Stimulated activated memory B cell treated with anti-CD40 and anti-IgM and Interleukin-4, amounts not matched to agents 10 μg/mL and 1 μg/mL and 100 μg/mL, for 72 hours (primary cell): ENCODE results near the gene LRFN4.

Source experiments
- ATAC-seq: fragments of 150-1000 bp; cut with Tn5 transposase; 2 replicates; pipeline ENCODE4 v1.10.0; 2021
- H3K27ac Mint-ChIP-seq: one replicate; pipeline ENCODE4 v1.8.0; 2022; ENCODE audit warnings: mild to moderate bottlenecking, mixed read lengths
- H3K27me3 Mint-ChIP-seq: one replicate; pipeline ENCODE4 v1.8.0; 2022; ENCODE audit warnings: mixed read lengths
- H3K36me3 Mint-ChIP-seq: one replicate; pipeline ENCODE4 v1.8.0; 2022; ENCODE audit warnings: mixed read lengths
- H3K4me1 Mint-ChIP-seq: one replicate; pipeline ENCODE4 v1.8.0; 2022; ENCODE audit warnings: mixed read lengths
- H3K4me3 Mint-ChIP-seq: one replicate; pipeline ENCODE4 v1.8.0; 2022; ENCODE audit warnings: mild to moderate bottlenecking, moderate library complexity, mixed read lengths
- H3K9me3 Mint-ChIP-seq: one replicate; pipeline ENCODE4 v1.8.0; 2022; ENCODE audit warnings: mixed read lengths

Gene LRFN4

DNA sequence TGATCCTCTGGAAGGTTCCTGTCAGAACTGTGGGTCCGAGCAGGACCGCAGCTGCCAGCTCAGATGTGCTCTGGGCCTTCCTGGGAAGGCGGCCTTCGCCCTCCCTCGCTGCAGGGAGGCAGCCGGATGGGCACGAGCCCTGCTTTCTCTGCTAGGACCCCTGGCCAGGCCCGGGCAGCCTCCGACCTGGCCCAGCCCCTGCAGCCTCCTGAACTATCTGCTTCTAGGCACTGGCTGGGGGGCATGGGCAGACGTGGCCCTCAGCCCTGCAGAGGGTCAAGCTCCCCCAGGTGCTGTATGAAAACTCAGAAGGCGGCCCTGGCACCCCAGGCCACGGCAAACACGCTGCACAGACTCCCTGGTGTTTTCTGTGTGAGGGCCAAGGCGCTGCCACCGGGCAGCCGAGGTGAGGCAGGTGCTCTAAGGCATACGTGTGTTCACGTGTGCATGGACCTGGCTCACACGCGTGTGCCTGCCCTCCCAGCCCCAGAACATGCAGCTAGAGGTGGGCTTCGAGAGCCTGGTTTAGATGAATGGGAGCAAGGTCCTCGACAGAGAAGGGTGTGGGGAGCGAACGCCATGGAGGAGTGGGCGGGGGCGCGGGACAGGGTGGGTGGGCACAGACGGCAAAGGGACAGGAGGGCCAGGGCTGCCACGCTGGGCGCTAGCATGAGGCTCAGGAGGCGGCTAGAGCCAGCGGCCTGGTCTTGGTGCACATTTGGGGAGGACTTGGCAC, 4.3 kb downstream of the LRFN4 start:
- no peak for ATAC-seq
- H3K9me3 Mint-ChIP-seq, result no peaks in the 10 kb centered on the region
- no peaks in the 10 kb centered on the region for H3K36me3 Mint-ChIP-seq
- H3K27ac Mint-ChIP-seq, result no peak overlapping the region
- H3K4me1 Mint-ChIP-seq, result peaks cover 12% of the 10 kb centered on the region
- H3K27me3 Mint-ChIP-seq, result no peaks in the 10 kb centered on the region
- no peak overlapping the region for H3K4me3 Mint-ChIP-seq

DNA sequence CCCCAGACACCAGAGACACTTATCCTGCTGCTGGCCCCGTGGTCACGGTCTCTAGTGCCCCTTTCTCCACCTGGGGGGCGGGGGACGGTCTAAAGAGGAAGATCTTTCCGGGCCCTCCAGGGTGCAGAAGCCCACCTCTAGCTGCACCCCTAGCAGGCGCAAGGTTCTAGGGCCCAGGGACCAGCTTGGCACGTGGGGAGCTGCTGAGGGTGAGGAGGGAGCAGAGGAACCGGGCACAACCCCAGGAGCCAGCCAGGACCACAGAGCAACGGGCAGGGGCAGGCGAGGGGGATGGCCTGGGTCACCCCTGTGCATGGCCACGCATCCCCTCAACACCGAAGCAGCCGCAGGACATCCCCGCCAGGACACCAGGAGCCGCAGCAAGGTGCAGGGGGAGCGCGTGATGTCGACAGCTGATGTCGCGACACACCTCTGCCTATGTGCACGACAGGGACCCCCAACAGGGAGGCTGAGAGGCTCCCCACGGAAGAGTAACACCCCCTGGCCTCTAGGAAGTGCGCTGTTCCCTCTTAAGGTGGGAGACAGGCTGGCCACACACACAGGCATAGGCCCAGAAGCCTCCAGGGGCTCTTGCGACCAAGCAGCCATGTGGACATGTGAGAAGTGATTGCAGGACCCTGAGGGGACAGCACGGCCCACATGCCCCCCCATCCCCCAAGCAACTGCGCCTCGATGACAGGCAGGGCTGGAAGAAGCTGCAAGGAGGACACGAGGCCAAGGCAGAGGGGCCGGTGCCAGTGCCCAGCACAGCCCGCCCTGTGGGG, 5.1 kb downstream of the LRFN4 start:
- H3K4me3 Mint-ChIP-seq, result no peak overlapping the region

DNA sequence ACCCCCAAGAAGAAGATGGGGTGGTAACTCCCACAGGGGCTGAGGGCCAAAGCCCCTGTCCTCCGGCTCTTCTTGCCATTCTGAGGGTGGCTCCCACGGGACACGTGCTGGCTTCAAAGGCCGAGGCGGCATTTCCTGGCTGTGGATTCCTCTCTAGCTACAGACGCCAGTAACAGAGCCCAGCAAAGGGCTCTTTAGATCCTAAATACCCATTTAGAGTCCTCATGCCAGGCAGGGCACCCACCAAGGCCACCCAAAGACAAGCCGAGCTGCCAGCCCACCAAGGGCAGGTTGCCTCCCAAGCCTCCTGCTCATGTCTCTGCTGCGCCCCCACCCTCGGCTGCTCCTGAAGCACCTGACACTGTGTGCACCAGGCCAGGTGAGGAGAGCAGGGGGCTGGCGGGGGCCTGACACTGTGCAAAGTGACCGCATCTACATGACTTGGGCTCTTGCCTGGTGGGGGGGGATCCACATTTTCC, 5.7 kb downstream of the LRFN4 start:
- no peak for ATAC-seq
- H3K4me1 Mint-ChIP-seq, result peaks cover 14% of the 10 kb centered on the region
- H3K27me3 Mint-ChIP-seq, result no peaks in the 10 kb centered on the region
- no peak overlapping the region for H3K4me3 Mint-ChIP-seq
- H3K36me3 Mint-ChIP-seq, result no peaks in the 10 kb centered on the region
- H3K9me3 Mint-ChIP-seq, result no peaks in the 10 kb centered on the region
- H3K27ac Mint-ChIP-seq, result no peak overlapping the region

More for the DNA sequence above, 5.1 kb downstream of the LRFN4 start:
- H3K27ac Mint-ChIP-seq, result no peak overlapping the region
- H3K36me3 Mint-ChIP-seq, result no peaks in the 10 kb centered on the region
- no peaks in the 10 kb centered on the region for H3K27me3 Mint-ChIP-seq
- H3K9me3 Mint-ChIP-seq, result no peaks in the 10 kb centered on the region
- peaks cover 12% of the 10 kb centered on the region for H3K4me1 Mint-ChIP-seq
- ATAC-seq, result no peak

DNA sequence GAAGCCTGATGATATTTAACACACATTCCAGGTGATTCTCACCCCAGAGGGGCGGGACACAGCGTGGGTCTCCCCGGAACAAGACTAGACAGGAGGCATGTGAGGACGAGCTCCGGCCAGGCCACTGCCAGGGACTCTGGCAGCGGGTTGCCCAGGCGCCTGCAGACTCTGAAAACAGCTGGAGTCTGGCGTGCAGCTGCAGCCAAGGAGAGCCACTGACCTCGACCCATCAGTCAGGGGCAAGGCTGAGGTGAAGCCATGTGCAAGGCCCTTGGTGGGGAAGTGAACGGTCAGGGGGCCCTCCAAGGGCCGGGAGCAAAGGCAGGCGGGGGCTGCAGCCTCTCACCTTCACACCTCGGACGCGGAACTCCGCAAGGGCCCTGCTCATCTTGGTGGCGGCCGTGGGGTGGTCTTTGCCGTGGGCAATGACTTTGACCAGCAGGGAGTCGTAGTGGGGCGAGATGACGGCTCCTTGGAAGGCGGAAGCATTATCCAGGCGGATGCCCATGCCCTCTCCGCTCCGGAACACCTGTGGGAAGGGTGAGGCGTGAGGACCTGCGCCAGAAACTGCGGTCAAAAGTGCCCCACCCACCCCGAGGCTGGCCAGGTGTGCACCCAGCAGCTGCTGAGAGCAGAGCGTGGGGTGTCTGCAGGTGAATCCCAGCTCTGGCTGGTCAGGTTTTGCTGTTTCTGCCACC, 6.7 kb downstream of the LRFN4 start:
- no peaks in the 10 kb centered on the region for H3K27me3 Mint-ChIP-seq
- H3K9me3 Mint-ChIP-seq, result no peaks in the 10 kb centered on the region
- ATAC-seq, result no peak
- H3K36me3 Mint-ChIP-seq, result no peaks in the 10 kb centered on the region
- no peak overlapping the region for H3K4me3 Mint-ChIP-seq
- no peak overlapping the region for H3K27ac Mint-ChIP-seq
- peaks cover 23% of the 10 kb centered on the region for H3K4me1 Mint-ChIP-seq

DNA sequence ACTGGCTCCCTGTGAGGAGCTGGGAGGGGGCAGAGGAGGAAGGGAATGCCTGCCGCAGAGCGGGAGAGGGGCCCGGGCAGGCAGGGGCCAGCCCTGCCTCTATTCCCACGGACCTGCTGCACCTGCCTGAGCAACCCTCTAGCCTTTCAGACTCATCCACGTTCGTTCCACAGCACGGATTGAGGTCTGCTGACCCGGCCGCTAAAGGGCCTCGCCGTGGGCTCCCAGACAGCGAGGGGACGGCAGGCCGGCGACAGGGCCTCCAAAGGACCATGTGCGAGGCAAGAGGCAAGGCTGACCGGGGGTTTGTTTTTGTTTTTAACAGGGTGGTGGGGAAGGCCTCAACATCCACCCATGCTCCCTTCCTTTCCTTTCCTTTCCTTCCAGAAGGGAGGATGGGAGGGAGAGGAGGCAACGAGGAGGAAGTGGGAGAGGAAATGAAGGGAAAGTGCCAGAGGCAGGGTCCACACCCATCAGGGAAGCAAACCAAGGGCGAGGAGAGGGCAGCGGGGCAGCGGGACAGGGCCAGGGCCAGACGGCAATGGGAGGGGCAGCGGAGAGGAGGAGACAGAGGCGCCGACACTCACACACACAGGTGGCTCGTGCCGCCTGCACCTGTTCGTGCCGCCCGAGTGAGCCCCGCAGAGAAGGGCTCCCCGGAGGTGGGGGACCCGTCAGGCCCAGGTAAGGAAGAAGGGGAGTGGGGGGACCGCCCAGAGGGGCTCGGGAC, 7.5 kb downstream of the LRFN4 start:
- Mint-ChIP-seq H3K27ac (no peak overlapping the region), H3K36me3 (no peaks in the 10 kb centered on the region), H3K4me3 (peak overlapping the region; percentile 19)

DNA sequence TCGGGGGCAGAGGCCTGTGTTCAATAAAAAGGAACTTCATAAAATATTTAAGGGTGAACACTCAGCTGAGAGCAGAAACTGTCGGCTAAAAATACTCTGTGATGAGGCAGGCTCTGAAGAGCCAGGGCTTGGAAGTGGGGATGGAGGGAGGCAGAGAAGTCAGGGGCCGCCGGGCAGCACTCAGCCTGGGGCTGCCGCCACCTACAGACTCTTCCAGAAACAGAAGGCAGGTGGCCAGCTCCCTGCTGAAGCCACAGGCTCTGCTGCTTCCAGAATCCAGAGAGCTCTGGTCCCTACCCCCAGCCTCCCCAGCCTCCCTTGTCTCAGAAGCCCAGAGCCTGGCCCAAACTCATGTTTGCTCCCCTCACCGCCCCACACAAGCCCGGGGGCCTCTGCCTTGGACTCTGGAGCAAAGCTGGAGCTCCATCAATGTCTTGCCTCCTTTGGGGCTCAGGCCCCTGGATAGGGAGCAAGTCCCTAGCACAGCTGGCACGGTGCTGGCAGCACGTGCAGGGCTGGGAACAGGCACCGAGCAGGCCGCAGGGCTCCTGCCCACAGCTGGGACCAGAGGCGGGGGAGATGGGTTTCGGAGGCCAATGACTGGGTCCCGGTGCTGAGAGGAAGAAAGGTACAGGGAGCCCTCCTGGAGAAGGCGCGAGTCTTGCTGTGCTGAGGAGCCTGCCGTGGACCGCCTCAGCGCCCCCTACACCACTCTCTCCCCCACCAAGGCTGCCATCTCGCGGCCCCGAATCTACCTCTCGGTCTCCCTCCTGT, 8.2 kb downstream of the LRFN4 start:
- no peaks in the 10 kb centered on the region for H3K36me3 Mint-ChIP-seq
- no peaks in the 10 kb centered on the region for H3K27me3 Mint-ChIP-seq
- H3K4me1 Mint-ChIP-seq, result peaks cover 32% of the 10 kb centered on the region
- H3K27ac Mint-ChIP-seq, result no peak overlapping the region
- no peak for ATAC-seq
- H3K4me3 Mint-ChIP-seq, result no peak overlapping the region
- no peaks in the 10 kb centered on the region for H3K9me3 Mint-ChIP-seq

More for the DNA sequence above, 7.5 kb downstream of the LRFN4 start:
- no peaks in the 10 kb centered on the region for H3K27me3 Mint-ChIP-seq
- no peaks in the 10 kb centered on the region for H3K9me3 Mint-ChIP-seq
- peaks cover 31% of the 10 kb centered on the region for H3K4me1 Mint-ChIP-seq
- no peak for ATAC-seq

DNA sequence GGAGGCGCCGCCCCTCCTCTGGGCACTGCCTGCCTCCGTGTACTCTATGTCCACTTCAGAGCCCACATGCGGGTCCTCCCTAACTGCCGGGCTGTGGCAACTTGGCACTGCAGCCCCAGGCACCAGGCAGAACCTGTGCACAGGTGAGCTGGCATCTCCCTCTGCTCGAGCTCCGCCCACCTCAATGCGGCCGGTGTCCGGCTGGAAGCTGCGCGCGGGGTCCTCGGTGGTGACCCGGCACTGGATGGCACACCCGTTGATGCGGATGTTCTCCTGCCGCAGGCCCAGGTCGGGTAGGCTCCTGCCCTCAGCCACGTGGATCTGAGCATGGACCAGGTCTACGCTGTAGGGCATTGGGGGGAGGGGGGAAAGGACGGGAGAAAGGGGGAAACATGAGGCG, 9.1 kb downstream of the LRFN4 start:
- peaks cover 32% of the 10 kb centered on the region for H3K4me1 Mint-ChIP-seq
- H3K36me3 Mint-ChIP-seq, result no peaks in the 10 kb centered on the region
- peaks cover 5% of the 10 kb centered on the region for H3K27me3 Mint-ChIP-seq
- H3K9me3 Mint-ChIP-seq, result no peaks in the 10 kb centered on the region
- ATAC-seq, result no peak
- H3K4me3 Mint-ChIP-seq, result no peak overlapping the region
- H3K27ac Mint-ChIP-seq, result no peak overlapping the region

DNA sequence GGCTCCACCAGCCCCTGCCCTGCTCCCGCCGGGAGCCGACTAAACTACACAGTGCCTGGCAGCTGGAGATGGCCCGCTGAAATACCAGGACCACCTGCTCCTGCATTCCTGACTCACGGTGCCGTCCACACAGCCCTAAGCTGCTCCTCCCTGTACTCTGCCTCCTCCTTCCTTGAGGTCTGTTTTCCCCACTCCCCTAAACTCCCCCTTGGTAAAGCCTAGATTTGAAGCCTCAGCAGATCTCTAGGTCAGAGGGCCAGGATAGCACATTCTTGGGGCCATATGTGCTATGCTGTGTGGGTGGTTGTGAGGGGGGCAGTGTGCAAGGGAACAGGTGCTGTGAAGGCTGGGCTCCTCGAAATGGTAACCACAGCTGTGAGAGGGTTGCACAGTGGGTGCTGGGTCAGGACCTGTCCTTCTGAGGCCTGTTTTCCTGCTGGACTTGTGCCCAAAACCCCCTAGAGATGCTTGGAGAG, 9.7 kb downstream of the LRFN4 start:
- no peak for ATAC-seq

DNA sequence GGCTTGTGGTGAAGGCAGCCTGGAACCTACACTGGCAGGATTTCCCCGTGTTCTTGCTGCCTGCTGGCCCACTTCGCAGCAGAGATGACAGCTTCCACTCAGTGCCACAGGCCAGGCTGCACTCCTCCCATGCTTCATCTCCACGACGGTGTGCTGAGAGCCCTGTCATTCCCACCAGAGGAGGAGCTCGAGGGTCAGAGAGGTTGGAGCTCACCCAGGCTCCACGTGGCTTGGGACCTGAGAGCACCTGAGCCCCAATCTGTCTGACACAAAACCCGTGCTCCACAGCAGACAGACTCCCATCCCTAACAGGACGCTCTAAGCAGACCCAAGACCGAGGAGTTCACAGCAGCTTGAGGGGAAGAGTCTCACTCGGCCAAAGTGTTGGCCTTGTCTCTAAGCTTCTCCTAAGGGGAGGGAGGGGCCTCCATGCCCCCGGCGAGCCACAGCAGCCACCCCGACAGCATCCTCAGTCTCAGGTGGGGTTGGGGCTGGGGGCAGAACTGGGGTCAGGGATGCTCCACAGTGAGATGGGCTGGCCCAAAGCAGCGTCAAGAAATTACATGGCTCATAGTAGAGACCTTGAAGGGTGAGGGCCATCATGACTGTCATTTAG, 10.7 kb downstream of the LRFN4 start:
- ATAC-seq, result no peak
- H3K9me3 Mint-ChIP-seq, result no peaks in the 10 kb centered on the region
- peaks cover 32% of the 10 kb centered on the region for H3K4me1 Mint-ChIP-seq
- no peak overlapping the region for H3K27ac Mint-ChIP-seq
- H3K4me3 Mint-ChIP-seq, result no peak overlapping the region
- H3K27me3 Mint-ChIP-seq, result peaks cover 15% of the 10 kb centered on the region
- H3K36me3 Mint-ChIP-seq, result no peaks in the 10 kb centered on the region

More for the DNA sequence above, 9.7 kb downstream of the LRFN4 start:
- H3K36me3 Mint-ChIP-seq, result no peaks in the 10 kb centered on the region
- H3K27me3 Mint-ChIP-seq, result peaks cover 10% of the 10 kb centered on the region
- no peak overlapping the region for H3K4me3 Mint-ChIP-seq
- H3K4me1 Mint-ChIP-seq, result peaks cover 32% of the 10 kb centered on the region
- H3K9me3 Mint-ChIP-seq, result no peaks in the 10 kb centered on the region
- H3K27ac Mint-ChIP-seq, result no peak overlapping the region

DNA sequence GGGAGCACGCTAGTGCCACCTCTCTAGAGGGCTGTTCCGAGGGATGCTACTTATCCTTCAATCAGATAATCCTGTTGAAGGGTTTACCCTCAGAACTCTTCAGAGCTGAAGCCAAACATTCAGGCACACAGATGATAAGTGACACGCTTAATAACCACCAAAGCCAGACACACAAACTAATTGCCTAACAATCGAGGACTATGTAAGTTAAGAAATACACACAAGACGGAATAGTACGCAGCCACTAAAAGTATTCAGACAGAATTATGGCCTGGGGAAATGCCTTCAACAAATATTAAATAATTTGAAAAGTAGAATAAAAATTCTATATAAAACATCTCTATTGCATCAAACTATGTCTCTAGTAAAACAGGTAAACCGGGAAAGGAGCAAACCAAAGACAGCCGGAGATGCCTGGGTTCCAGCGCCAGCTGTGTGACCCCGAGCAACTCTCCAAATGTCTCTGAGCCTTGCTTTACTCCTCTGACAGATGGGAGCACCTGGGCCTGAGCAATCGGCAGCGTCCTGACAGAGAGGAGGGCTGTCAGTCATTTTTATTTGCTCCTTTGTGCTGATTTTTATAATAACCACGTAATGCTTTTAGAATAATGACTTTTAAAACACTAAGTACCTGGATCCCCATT, 11.3 kb downstream of the LRFN4 start:
- no peak for ATAC-seq
- Mint-ChIP-seq H3K36me3 (no peaks in the 10 kb centered on the region), H3K9me3 (no peaks in the 10 kb centered on the region), H3K27ac (no peak overlapping the region), H3K27me3 (peaks cover 15% of the 10 kb centered on the region), H3K4me3 (peak overlapping the region; percentile 26), H3K4me1 (peaks cover 31% of the 10 kb centered on the region)

DNA sequence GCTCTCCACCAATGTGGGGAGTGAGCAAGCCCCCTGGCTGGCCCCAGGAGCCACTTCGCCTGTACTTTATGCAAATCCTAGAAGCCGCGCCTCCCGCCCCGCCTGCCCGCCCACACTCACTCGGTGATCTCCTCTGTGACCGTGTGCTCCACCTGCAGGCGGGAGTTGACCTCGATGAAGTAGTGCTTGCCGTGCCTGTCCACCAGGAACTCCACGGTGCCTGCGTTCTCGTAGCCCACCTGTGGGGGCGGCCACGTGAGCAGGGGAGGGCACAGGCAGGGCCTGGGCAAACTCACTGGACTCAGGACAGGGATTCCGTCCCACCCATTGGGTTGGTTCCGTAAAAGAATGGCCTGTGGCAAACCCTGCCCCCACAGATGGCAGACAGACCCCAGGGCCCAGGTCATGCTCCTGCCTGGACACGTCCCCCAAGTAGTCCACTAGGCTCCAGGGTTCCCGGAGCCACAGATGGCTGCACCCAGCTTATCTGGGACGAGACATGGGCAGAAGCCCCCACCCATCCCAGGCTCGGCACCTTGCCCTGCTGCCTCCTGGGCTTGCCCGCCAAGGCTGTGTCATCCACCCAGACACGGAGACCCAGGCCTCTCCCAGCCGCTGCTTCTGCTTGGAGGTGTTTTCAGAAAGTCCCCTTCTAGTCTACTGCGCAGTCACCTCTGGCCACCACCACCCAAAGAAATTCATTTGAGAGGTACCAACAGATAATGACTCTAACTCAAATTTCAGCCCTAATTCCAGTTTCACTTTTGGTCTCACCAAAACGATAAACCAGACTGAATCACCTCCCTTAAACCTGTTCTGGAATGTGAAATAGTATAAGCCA, 12.1 kb downstream of the LRFN4 start:
- Mint-ChIP-seq H3K4me3 (peak overlapping the region; percentile 26), H3K27me3 (peaks cover 19% of the 10 kb centered on the region), H3K4me1 (peaks cover 26% of the 10 kb centered on the region), H3K36me3 (no peaks in the 10 kb centered on the region), H3K9me3 (no peaks in the 10 kb centered on the region), H3K27ac (peak overlapping the region; percentile 14)
- peak; percentile 90 for ATAC-seq

DNA sequence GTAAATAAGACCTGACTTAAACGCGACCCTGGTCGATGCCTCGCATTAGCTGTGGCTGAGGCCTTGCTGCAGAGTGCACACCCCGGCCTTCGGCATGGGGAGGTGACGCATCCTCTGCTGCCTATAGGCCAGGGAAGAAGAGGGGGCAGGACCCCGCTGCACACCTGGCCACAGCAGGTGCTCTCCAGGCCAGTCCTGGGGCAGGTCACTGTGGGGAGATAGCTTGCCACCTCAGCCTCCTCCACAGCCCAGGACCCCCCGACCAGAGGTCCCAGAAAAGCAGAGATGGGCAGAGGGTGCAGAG, 12.7 kb downstream of the LRFN4 start:
- H3K27ac Mint-ChIP-seq, result peak overlapping the region; percentile 14
- peaks cover 27% of the 10 kb centered on the region for H3K4me1 Mint-ChIP-seq
- H3K27me3 Mint-ChIP-seq, result peaks cover 25% of the 10 kb centered on the region
- no peak for ATAC-seq
- H3K9me3 Mint-ChIP-seq, result no peaks in the 10 kb centered on the region
- H3K4me3 Mint-ChIP-seq, result no peak overlapping the region
- H3K36me3 Mint-ChIP-seq, result no peaks in the 10 kb centered on the region

DNA sequence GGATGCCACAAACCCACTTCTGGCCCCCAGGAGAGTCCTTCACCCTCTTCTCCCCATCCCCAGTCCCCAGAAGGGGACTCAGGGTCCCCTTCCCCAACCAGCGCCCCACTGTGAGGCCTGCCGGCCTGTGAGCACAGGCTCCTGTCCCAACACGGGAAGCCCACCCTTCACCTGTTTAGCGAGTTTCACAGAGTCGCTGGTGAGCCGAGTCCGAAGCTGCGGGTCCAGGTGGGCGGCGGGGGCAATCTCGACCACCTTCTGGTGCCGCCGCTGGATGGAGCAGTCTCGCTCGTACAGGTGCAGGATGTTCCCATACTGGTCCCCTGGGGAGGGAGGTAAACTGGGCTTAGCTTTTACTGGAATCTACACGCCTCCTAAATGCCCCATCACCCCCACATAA, 13.3 kb downstream of the LRFN4 start:
- no peaks in the 10 kb centered on the region for H3K36me3 Mint-ChIP-seq
- no peak for ATAC-seq
- H3K4me3 Mint-ChIP-seq, result no peak overlapping the region
- H3K9me3 Mint-ChIP-seq, result no peaks in the 10 kb centered on the region
- H3K4me1 Mint-ChIP-seq, result peaks cover 27% of the 10 kb centered on the region
- peaks cover 31% of the 10 kb centered on the region for H3K27me3 Mint-ChIP-seq
- H3K27ac Mint-ChIP-seq, result no peak overlapping the region
